Neutrophil (primary cell): ENCODE measurements around the gene FNDC4.
A peak's percentile ranks its signal among the peaks of the same experiment; 100 is the strongest.

Experiments
- H3K27ac ChIP-seq: fragments of 200-600 bp; sonication (generic); 2 replicates; pipeline ENCODE4 v1.5.1; 2016; ENCODE audit warnings: mild to moderate bottlenecking, moderate library complexity
- H3K27me3 ChIP-seq: fragments of 200-600 bp; sonication (generic); 2 replicates; pipeline ENCODE4 v1.6.0; 2016; ENCODE audit warnings: mild to moderate bottlenecking
- H3K36me3 ChIP-seq: fragments of 200-600 bp; sonication (generic); 2 replicates; pipeline ENCODE4 v1.5.1; 2017
- H3K4me1 ChIP-seq, 2 experiments: fragments of 200-600 bp in 1 of 2; sonication (generic) in 1 of 2; 1 replicate in 1 of 2; 2 replicates in 1 of 2; pipeline versions ENCODE4 v1.5.1 to v1.6.1; 2013 to 2016; ENCODE audit warnings: low read depth in 1 of 2, low read length in 1 of 2, mild to moderate bottlenecking in 1 of 2, moderate library complexity in 1 of 2; ENCODE audit not compliant: control insufficient read depth in 1 of 2, insufficient read depth in 1 of 2
- H3K4me3 ChIP-seq, 2 experiments: fragments of 200-600 bp in 1 of 2; sonication (generic) in 1 of 2; 1 replicate in 1 of 2; 2 replicates in 1 of 2; pipeline ENCODE4 v1.5.1; 2013 to 2016; ENCODE audit warnings: low read depth in 1 of 2, low read length in 1 of 2, mild to moderate bottlenecking in 1 of 2, moderate library complexity in 1 of 2
- H3K9me3 ChIP-seq: fragments of 200-600 bp; sonication (generic); 2 replicates; pipeline ENCODE4 v1.5.1; 2016
- CTCF ChIP-seq: fragments of 200-600 bp; sonication (generic); IDR thresholded peaks from 2 replicates; pipeline ENCODE4 v1.5.1; 2016; ENCODE audit warnings: antibody characterized with exemption

Gene FNDC4

GRCh38 chr2:27445615-27446014 lies 49.4 kb downstream of the FNDC4 start:
- TF ChIP-seq CTCF, result no peak
- Histone ChIP-seq H3K27me3 (no peaks in the 10 kb centered on the region), H3K36me3 (peaks cover 42% of the 10 kb centered on the region), H3K4me3 (no peak overlapping the region), H3K9me3 (no peaks in the 10 kb centered on the region), H3K27ac (no peak overlapping the region), H3K4me1 (peaks cover 0 to 3% of the 10 kb centered on the region in 2 experiments)

GRCh38 chr2:27445155-27445554 lies 49.8 kb downstream of the FNDC4 start:
- no peak for TF ChIP-seq CTCF
- no peak overlapping the region for H3K27ac ChIP-seq
- H3K4me3 ChIP-seq, result no peak overlapping the region
- H3K9me3 ChIP-seq, result no peaks in the 10 kb centered on the region
- H3K36me3 ChIP-seq, result peaks cover 47% of the 10 kb centered on the region
- H3K27me3 ChIP-seq, result no peaks in the 10 kb centered on the region
- H3K4me1 ChIP-seq, result peaks cover 0 to 3% of the 10 kb centered on the region in 2 experiments

- Histone ChIP-seq H3K4me3 (no peak overlapping the region), H3K9me3 (no peaks in the 10 kb centered on the region), H3K36me3 (peaks cover 69% of the 10 kb centered on the region), H3K4me1 (peaks cover 0 to 3% of the 10 kb centered on the region in 2 experiments), H3K27me3 (no peaks in the 10 kb centered on the region), H3K27ac (peak overlapping the region; percentile 13)
- TF ChIP-seq CTCF, result no peak
Measured at GRCh38 chr2:27442920-27443282, 52.1 kb downstream of the FNDC4 start.

- Histone ChIP-seq H3K27ac (peak within 1 kb of the TSS; percentile 13), H3K9me3 (no peaks in the 10 kb centered on the region), H3K36me3 (peaks cover 76% of the 10 kb centered on the region), H3K4me1 (peaks cover 0 to 3% of the 10 kb centered on the region in 2 experiments), H3K4me3 (no peak within 1 kb of the TSS), H3K27me3 (no peaks in the 10 kb centered on the region)
- TF ChIP-seq CTCF, result no peak
Measured at GRCh38 chr2:27441958-27442919, 52.8 kb downstream of the FNDC4 start, which contains the start of gene KRTCAP3. Gene KRTCAP3, plus strand, starts transcription at chr2:27442381. Its CDS starts 32 bp downstream, at chr2:27442413.
